ENCODE results near the gene KRTAP4-5. TPM values are rescaled to one million over a fixed set of nuclear protein-coding genes. Genes with fewer than 3 reads are reported as not detected.
"Not testable (repeated sequence)": the region's sequence is repeated elsewhere in the genome, so short reads cannot be mapped to it uniquely, and the experiment has no call there.

KRTAP4-5 gene
- total RNA-seq, 4 donors from 2014 or later, result not detected

DNA sequence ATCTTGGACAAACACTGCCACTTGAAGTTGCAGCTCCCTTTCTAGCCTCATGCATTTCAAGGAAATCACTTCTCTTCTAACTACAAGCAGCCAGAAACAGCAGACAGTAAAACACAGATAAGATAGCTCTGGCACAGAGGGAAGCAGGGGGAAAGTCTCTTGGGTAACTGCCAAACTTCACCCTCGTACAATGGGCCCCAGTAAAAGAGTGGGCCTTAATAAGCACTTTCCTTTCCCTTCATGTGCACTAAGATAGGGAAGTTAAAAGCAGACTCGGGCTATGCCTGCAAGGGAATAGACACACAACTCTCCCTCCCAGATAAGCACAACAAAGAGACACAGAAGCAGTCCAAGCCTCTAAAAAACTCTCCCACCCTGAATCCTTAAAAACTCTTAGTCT lies 4.2 kb upstream of the KRTAP4-5 start:
- no peak overlapping the region for H3K27ac ChIP-seq
- DNase-seq, result no peak
- H3K4me3 ChIP-seq, result no peak overlapping the region
- H3K27me3 ChIP-seq, result no peaks in the 10 kb centered on the region
- H3K36me3 ChIP-seq, result no peaks in the 10 kb centered on the region
- H3K9me3 ChIP-seq, result no peaks in the 10 kb centered on the region
- TF ChIP-seq CTCF (IDR thresholded peaks at IDR 0.05) (no peak), POLR2A (IDR thresholded peaks at IDR 0.05) (no peak)
- no peaks in the 10 kb centered on the region for H3K4me1 ChIP-seq

GRCh38 chr17:41151525-41151924 lies 1.9 kb upstream of the KRTAP4-5 start:
- no peak overlapping the region for H3K27ac ChIP-seq
- H3K4me3 ChIP-seq, result no peak overlapping the region
- no peak for DNase-seq
- no peaks in the 10 kb centered on the region for H3K27me3 ChIP-seq
- no peaks in the 10 kb centered on the region for H3K4me1 ChIP-seq
- H3K9me3 ChIP-seq, result no peaks in the 10 kb centered on the region
- TF ChIP-seq CTCF (IDR thresholded peaks at IDR 0.05) (no peak), POLR2A (IDR thresholded peaks at IDR 0.05) (no peak)
- no peaks in the 10 kb centered on the region for H3K36me3 ChIP-seq

GRCh38 chr17:41150026-41150425 lies 401 bp upstream of the KRTAP4-5 start:
- TF ChIP-seq CTCF (IDR thresholded peaks at IDR 0.05) (no peak), POLR2A (IDR thresholded peaks at IDR 0.05) (no peak)
- Histone ChIP-seq H3K9me3 (no peaks in the 10 kb centered on the region), H3K27ac (no peak overlapping the region), H3K4me3 (no peak overlapping the region), H3K36me3 (no peaks in the 10 kb centered on the region), H3K27me3 (no peaks in the 10 kb centered on the region), H3K4me1 (no peaks in the 10 kb centered on the region)
- DNase-seq, result no peak

DNA sequence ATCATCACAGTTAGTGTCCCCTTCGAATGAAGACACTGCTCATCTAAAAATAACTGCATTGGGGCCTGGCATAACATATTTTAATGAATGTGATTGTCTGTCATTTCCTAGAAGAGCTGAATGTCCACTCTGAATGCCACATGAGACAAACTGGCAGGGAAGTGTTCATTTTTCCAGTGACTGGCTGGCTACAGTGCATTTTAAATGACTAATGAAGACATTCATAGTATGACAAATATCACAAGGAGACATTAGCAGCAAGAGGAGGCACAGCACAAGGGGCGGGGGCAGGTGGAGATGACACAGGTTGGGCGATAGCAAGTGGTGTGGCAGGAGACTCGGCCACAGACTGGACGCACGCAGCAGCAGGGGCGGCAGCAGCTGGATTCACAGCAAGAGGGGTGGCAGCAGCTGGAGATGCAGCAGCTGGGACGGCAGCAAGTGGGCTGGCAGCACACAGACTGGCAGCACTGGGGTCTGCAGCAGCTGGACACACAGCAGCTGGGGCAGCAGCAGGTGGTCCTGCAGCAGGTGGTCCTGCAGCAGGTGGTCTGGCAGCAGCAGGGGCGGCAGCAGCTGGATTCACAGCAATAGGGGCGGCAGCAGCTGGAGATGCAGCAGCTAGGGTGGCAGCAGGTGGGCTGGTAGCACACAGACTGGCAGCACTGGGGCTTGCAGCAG lies 514 bp downstream of the KRTAP4-5 start:
- H3K4me1 ChIP-seq, H3K27me3 ChIP-seq, DNase-seq, H3K27ac ChIP-seq, H3K9me3 ChIP-seq, H3K36me3 ChIP-seq, H3K4me3 ChIP-seq: not testable (repeated sequence)

- no peak overlapping the region for H3K27ac ChIP-seq
- no peak overlapping the region for H3K4me3 ChIP-seq
- no peak for DNase-seq
- H3K36me3 ChIP-seq, result no peaks in the 10 kb centered on the region
- peaks cover 0 to 5% (median 1%) of the 10 kb centered on the region in 4 donors for H3K9me3 ChIP-seq
- no peaks in the 10 kb centered on the region for H3K27me3 ChIP-seq
- no peak for TF ChIP-seq CTCF (IDR thresholded peaks at IDR 0.05)
- no peak for TF ChIP-seq POLR2A (IDR thresholded peaks at IDR 0.05)
- H3K4me1 ChIP-seq, result no peaks in the 10 kb centered on the region
Measured at GRCh38 chr17:41147531-41148204, 2.0 kb downstream of the KRTAP4-5 start.

GRCh38 chr17:41145261-41145660 lies 4.4 kb downstream of the KRTAP4-5 start:
- Histone ChIP-seq H3K27ac (no peak overlapping the region), H3K4me1 (no peaks in the 10 kb centered on the region), H3K27me3 (no peaks in the 10 kb centered on the region), H3K4me3 (no peak overlapping the region), H3K36me3 (no peaks in the 10 kb centered on the region), H3K9me3 (peaks cover 0 to 5% (median 1%) of the 10 kb centered on the region in 4 donors)
- TF ChIP-seq CTCF (IDR thresholded peaks at IDR 0.05) (no peak), POLR2A (IDR thresholded peaks at IDR 0.05) (no peak)
- DNase-seq, result no peak
